22Rv1 (cell line): Measurements from ENCODE around the gene KCTD2.

Experiments
- CTCF ChIP-seq: fragments of 450-650 bp; IDR thresholded peaks from 2 replicates; pipeline ENCODE4 v1.5.1; 2017; ENCODE audit warnings: mild to moderate bottlenecking
- ZFX ChIP-seq: fragments of 450-650 bp; IDR thresholded peaks from 2 replicates; pipeline ENCODE4 v1.6.1; 2017; ENCODE audit warnings: antibody characterized with exemption, borderline replicate concordance

- TF ChIP-seq CTCF (no peak), ZFX (no peak)
Measured at GRCh38 chr17:75036643-75037268, 10.3 kb upstream of the KCTD2 start.
